GM21360 (cell line): Measurements from ENCODE around the gene UQCC2.

Experiments used
- ATAC-seq: cut with Tn5 transposase; IDR thresholded peaks from one replicate; pipeline ENCODE4 v1.9.1; 2021; ENCODE audit warnings: mild to moderate bottlenecking, moderate library complexity; ENCODE audit not compliant: unreplicated experiment

The UQCC2 gene

DNA sequence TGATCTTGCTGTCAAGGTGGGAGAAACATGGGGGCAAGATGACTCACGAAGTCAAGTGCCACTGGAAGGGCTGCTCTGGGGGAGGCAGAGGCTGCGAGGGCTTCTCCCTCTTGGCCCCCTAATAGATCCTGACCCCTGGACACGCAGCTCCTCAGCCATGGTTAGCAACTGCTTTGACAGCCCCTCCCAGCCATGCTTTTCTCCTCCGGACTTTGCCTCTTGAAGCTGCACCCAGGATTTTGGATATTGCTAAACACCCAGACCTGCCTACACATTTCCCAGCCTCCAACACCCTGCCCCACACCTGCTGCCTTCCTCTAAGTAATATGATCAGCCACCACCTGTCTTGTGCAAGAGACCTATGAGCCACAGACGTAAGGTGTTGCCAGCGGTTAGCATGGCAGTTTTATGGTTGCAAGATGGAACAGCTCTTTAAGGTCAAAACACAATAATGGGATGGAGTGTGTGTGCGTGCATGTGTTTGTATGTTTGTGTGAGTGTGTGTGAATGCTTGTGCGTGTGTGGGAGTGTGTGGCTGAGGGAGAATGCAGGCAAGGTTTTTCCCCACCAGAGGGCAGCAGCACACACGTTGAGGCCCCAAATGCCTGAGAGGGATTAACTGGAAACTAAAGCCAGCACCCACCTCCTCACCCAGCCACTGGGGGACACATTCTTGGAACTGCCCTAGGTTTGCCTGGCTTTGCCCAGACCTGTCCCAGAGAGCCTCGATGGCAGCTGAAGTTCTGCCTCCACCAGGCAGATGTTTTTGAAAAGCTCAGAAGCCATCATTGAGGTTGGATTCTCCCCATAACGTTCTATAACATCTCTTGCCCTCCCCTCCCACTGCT is 32.7 kb upstream of the UQCC2 start:
- no peak for ATAC-seq

DNA sequence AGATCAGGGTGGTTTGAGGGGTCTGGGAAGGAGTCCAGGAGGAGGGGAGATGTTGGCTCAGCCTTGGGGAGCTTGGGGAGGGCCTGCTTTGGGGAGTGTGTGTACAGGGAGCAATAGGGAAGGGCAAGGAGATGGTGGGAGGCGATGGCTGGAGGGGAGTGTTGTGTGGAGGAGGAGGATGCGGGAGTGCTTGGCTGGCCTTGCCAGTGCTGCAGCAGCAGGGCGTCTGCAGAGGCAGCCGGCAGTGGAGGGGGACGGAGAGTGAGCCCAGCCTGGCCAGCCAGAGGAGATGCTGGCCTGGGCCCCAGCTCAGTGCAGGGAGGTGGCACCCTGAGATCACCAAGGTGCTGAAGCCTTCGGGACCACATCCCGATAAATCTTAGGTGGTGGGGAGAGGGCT is 31.3 kb upstream of the UQCC2 start:
- ATAC-seq: no peak

DNA sequence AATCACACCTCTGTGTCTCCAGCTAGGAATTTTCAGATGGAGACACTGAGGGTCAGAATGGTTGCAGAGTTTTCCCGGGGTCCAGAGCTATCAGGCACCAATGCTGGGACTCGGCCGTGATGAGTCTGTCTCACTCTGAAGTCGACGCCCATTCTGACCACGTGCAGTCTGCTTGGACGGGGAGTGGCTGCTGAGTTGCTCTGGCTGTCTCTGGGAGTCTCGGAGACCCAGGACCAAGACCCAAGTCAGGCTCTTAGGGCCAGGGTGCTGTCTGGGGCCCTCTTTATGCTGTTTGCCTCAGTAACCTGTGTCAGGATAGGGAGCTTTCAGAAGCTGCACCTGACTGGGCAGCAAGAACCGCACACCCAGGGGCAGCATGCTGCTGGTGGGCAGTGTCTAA is 30.6 kb upstream of the UQCC2 start:
- no peak for ATAC-seq

DNA sequence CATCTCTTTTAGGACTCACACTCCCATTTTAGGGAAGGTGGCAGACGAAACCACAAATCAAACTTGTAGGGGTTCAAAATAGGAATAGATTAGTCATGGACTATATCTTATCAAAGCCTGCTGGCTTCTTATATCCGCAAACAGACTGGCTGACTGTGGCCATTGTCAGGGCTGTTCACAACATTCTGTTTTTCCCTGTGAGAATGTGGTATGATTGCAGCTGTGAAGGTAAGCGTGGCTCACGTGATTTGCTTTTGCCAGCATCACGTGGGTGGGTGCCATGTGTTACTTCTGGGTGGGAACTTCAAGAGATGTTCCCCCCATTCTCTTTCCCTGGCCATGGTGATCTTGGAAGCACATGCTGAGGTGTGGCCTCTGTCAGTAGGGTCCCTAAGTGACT is 29.3 kb upstream of the UQCC2 start:
- ATAC-seq: no peak

DNA sequence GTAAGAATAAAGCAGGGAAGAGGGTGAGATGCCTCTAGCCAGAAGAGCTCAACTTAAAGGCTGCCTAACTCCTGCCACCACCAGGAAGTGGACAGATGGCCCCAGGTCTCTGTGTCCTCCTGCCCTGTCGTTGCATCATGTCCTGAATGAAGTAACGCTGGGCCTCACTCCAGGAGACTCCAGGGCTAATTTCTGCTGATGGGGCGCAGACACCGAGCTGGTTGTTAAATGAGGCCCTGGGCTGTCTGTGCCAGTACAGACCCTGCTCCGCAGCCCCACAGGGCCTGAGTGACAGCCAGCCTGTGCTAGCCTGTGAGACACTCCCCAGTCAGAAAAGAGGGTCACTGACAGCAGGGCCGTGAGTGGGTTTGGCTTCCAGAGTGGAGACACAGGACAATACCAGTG is 28.7 kb upstream of the UQCC2 start:
- ATAC-seq: no peak

DNA sequence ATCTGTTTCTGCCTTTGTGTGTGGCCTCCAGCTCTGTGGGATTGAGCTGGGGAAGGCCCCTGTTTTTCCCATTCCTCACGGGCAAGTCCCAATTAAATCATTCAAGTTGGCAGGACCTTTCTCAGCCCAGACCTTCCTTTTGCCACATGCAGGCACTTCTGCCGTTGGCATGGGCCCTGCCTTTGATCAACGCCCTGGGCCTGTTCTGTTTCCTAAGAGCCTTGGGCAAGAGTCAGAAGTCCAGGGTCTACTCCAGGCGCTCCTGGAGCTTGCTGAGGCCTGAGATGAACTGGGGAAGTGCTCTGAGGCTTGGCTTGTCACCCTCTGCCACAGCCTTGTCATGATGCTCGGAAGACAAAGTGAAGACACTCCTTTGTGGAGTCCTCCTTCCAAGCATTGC is 28.1 kb upstream of the UQCC2 start:
- no peak for ATAC-seq

DNA sequence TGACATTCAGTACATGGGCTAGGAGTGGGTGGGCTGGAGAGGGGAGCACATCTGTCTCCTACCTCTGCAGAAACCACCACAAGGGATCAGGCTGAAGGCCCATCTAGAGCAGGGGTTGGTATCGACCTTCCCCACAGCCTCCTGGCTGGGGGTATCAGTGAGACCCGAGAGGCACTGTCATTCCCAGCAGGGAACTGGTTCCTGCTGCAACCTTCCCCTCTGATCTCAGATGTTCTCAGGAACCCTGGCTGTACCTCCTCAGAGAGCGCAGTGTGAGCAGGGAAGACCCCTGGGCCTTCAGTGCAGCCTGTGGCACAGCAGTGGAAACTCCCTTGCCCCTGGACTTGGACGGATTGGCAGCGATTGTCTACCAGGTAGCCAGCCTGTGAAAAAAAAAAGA is 27.4 kb upstream of the UQCC2 start:
- no peak for ATAC-seq

DNA sequence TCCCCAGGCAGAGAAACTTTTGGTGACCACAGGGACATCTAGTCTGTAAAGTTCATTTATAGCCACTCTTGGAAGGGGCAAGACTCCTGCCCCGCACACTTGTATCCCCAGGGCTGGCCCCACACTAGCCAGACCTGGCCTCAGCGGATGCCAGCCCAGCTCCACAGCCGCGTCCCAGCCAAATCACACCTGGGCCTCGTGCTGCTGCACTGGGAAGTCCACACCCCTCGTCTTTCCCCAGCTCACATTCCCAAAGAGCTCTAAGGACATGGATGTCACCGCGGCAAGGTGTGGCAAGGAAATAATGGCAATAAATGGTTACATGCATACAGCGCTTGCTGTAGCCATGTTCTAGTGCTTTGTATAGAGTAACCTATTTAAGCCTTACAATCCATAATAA is 26.7 kb upstream of the UQCC2 start:
- ATAC-seq: no peak

DNA sequence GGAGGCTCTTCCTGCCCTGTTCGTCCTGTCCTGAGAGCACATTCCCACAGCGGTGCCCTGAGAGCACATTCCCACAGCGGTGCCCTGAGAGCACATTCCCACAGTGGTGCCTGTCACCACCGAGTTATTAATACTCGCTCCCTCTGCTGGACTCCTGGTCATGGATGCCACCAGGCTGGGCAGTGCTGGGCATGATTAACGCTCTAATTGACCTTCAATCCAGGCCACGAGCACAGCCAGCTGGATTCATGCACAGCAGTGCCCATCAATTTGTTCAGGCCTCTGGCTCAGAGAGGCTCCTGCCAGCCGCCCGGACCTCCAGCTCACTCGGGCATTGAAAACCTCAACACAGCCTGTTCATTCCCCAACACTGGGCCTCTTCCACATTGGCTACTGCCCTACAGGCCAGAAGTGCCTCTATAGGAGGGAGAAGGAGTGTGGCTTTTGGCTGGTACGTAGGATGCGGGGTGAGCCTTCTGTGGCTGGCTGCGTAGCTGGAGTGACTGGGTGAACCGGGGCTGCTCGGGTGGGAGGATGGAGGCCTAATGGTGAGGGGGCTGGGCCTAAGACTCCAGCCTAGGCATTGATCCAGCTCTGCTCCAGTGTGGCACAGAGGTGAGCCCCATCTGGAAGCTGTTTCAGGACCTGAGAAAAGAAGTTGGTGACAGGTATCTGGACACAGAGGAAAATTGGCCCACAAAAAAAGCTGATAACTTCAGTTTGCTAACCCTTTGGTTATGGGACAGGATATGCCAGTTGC is 25.9 kb upstream of the UQCC2 start:
- ATAC-seq: no peak

DNA sequence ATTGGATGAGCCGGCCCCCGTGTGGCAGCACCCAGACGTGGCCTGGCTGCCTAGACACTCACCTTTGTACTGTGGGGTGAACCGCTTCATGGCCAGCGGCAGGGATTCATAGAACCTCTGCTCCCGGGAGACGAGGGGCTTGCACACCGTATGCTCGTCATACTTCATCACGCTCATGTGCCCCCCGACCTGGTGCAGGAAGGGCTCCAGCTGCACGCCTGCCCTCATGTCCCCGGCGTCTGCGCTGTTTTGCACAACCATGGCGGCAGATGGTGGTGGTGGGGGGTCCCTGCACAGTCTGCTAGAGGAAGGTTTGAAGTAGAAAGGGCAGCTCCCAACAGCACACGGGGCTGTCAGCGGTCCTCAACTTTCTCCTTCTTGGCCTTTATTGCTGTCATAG is 23.7 kb upstream of the UQCC2 start:
- ATAC-seq: no peak

DNA sequence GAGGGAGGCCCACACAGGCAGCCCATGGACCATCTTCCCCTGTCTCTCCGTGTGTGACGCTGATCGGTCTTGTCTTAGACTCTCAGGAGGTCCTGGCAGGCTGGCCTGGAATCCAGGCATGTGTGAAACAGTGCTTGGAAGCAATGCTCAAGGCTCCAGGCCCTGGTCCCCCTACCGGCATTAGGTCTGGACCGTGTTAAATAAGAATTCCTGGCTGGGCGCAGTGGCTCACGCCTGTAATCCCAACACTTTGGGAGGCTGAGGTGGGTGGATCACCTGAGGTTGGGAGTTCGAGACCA is 22.2 kb upstream of the UQCC2 start:
- ATAC-seq: no peak

DNA sequence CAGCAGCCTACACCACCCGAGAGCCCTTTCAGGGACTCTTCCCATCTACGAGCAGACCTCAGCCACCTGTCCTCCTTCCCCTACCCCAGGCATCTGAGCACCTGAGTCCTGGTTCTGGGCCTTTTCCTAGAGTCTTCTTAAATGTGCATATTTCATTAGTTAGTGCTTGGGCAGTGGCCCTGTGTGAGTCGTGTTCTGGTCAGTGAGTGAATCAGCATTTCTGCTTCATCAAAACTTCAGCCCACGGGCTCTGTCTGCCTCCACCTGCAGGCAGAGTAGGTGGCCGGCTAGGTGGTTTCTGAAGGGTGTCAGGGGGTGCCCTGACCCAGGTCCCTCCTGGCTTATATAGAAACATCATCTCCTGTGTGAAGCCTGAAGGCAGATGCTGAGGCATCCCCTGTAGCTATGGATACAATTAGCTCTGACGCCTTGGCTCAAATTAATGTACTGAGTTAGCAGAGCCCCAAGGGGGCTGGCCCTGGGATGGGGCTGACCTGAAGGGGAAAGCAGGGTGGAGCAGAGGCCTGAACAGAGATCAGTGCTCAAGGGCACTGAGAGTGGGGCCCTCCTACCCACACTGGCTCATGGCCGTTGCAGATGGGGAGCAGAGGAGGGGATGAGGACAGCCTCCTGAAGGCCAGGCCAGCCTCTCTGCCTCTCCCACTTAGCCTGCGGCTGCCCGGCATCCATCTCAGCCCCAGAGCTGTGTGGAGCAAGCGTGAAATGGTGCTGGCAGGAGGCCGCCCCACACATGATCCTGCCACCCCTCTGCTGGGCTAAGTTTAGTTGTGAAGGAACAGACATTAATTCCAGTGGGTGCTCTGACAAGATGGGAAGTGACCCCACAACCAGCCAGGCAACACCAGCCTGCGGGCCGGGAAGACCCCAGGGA is 21.6 kb upstream of the UQCC2 start:
- ATAC-seq: no peak

DNA sequence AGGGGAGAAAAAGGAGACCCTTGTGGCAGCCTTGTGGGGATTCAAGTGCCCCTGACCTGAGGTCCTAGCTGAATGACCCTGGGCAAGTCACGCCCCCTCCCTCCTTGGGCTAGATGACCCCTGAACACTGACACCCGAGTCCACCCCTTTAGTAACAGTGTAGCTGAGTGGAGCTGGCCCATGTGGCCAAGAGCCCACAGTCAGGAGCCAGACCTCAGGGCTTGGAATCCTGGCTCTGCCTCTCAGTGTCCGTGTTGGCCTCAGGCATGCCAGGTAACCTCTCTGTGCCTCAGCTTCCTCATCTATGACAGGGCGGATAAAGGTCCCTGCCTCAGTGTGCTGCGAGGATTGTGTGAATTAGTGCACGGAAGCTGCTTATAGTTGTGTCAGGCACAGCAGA is 20.9 kb upstream of the UQCC2 start:
- no peak for ATAC-seq

DNA sequence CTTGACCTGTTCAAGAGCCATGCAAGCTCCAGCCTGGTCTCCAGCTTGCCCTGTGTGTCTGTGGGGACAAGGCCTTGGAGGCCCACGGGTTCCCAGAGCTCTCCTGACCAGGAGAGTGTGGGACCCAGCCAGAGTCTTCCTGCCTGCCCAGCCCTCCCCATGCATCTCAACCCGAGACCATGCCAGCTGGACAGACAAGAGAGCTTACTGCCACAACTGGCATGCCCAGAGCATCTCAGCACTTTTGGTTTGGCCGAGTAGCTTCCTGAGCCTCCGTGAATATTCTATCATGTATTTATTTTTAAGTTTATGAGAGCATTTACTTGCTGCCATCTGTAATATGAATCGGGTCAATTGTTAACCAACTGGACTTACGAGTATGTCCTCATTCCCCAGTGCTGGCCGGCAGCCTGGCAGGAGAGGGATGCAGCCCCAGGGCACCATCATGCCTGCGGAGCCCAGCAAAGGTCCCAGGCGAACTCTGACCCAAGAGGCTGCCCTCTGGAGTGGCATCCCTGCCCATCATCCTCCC is 20.3 kb upstream of the UQCC2 start:
- no peak for ATAC-seq

DNA sequence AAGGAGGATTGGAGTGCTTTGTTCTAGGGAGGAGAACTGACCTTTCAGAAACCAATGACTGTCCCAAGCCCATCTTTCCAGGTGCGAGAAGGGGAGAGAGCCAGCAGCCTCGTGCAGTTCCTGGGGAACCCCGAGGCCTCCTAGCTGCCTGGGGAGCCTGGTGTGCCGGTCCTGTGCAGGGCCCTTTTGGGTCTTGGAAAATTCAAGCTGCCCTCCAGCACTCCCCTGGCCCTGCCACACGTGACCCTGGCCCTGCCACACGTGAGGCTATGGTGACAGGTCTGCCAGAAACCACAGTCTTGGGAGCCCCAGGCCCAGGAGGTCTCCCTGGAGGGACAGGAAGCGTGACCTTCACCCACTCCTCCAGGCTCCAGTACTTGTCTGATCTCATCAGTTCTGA is 19.5 kb upstream of the UQCC2 start:
- no peak for ATAC-seq

DNA sequence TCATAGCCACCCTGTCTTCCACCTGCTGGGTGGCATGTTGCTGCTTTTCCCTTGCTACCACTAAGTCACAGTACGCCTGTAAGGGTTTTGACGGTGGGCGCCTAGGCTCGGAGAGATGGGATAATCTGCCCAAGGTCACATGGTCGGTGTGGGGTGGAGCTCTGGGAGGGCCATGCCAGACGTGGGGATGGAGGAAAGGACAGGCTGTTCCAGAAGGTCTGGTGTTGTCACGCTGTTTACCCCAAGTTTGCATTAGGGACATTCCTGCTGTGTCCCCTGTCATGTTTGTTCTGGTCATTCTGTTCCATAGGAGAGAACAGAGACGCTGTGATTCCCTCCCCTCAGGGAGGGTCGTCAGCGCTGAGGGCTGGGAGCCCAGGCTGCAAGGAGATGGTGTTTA is 19.1 kb upstream of the UQCC2 start:
- no peak for ATAC-seq

DNA sequence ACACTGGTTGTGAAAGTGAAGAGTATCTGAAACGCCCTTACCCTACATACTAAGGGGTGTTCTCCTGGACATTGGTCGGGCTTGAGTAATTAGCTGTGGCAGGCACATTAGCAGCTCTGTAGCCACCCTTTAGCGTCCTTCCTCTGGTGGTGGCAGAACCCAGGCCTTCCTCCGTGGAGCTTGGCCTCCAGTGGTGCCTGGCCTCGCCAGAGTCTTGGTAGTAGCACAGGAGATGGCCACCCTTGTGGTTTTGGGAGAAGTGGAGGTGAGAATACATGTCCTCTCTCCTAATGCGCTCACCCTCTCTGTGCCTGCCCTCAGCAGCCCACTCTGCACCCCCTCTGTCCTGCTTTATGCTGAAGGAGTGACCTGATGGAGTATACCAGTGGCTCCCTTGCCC is 17.6 kb upstream of the UQCC2 start:
- ATAC-seq: no peak

DNA sequence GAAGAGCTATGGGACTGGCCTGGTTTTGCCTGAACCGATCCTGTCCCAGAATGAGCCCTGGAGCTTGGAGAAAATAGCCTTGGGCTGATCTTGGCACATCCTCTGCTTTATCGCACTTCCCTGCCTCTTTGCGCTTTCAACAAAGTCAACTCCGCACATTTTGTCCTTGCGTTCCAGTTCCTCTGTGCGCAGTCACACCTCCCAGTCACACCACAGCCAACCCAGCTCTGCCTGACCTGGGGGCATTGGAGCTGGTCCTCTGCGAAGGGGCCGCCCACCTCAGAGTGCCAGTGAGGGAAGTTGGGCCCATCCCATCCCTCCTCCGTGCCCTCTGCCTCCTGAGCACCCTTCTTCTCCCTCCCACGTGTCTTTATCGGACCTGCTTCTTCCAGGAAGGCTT is 16.9 kb upstream of the UQCC2 start:
- no peak for ATAC-seq

DNA sequence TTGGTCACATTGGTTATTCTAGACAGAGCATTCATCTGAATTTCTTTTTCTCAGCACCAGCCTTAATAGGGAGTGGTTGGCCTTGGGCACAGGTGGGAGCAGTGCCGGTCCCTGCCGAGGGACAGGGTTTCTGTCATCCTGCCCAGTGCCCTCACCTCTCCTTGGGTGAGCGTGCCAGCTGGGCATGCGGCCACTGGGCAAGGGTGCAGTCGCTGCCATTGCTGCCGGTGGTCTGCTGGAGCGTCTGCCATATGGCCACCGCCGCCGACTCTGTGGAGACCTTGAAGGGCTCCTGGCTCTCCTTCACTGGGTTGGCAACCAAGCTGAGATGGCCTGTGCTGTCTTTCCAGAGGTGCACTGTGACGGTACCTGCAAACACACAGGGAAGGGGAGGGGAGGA is 16.4 kb upstream of the UQCC2 start:
- ATAC-seq: no peak

DNA sequence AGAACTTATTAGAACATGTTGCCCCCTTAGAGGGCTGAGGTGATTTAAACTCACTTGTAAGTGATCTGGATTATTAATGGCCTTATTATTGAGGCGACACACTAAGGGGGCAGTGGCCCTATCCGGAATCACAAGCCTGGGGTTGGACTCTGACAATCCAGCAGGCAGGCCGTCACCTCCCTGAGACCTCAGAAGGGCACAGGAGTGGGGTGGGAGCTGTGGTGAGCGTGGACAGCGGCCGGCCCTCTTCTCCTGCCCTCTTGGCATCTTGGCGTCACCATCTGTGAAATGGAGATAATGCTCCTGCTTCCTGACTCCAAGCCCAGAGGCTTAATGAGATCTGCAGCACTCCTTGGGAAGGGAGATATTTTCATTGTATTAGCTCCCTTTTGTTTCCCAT is 15.6 kb upstream of the UQCC2 start:
- ATAC-seq: no peak

DNA sequence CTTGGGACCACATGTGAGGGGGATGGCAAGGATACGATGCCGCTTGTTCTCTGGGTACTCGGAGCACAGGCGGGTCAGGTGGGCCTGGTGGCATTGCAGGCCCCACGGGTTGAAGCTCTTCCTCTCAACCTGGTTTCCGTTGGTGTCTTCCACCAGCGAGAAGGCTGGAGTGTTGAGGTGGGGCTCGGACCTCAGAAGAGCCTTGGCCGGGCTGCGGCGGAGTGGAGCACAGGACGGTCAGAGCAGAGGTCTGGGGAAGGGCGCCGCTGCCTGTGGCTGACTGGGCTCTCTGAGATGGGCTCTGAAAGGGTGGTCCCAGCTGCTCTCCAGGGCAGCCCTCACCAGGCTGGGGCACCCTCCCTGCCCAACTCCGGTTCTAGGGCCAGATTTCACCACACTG is 15.2 kb upstream of the UQCC2 start:
- ATAC-seq: no peak
